ENCODE measurements around the gene MORC1. TPM values are rescaled to one million over a fixed set of nuclear protein-coding genes. Genes with fewer than 3 reads are reported as not detected.

The MORC1 gene
- total RNA-seq, 2 experiments from 2014 or later = not detected

DNA sequence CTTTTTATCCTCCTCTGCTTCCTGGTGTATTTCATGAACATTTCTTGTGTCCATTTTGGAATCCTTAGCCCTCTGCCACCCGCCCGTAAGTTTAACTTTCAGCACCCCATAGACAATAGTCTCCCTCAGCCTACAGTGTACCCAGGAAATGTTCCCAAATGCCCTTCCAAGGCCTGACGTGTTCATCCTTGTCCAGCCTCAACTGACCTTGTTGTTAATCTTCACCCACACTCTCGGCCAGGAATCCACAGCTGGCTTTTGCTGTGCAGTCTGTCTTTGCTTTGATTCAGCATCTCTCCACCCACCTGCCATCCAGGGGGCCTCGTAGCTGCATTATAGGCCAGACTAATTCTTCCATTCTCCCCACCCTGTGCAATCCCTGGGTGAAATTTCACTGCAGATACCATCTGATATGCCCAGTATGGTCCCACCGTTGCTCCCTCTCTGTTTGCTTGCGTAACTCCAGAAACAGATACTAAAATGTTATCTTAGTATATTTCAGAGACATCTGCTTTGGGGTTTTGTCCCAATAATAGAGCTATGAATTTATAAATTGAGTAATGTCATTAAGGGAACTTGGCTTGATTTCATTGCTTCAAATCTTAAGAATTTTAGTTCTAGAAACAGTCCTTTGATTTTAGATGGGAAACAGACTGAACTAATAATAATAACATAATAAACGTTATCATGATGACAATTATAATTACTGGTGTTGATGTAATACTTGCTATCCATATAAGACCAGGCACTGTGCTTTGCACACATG is 180.8 kb downstream of the MORC1 start:
- no peaks in the 10 kb centered on the region for H3K4me1 Mint-ChIP-seq
- ATAC-seq (no peak), DNase-seq (no peak)
- intact Hi-C loops (cut with DNase I, micrococcal nuclease) = no loop called here
- peaks cover 2% of the 10 kb centered on the region for H3K27me3 Mint-ChIP-seq
- H3K4me3 Mint-ChIP-seq = no peak overlapping the region
- POLR2A ChIA-PET = no interaction called here
- no peaks in the 10 kb centered on the region for H3K9me3 Mint-ChIP-seq (ENCODE audit: low read depth)
- H3K36me3 Mint-ChIP-seq (ENCODE audit: low read depth) = peaks cover 1% of the 10 kb centered on the region
- H3K27ac Mint-ChIP-seq = no peak overlapping the region
- CTCF ChIA-PET = no interaction called here

DNA sequence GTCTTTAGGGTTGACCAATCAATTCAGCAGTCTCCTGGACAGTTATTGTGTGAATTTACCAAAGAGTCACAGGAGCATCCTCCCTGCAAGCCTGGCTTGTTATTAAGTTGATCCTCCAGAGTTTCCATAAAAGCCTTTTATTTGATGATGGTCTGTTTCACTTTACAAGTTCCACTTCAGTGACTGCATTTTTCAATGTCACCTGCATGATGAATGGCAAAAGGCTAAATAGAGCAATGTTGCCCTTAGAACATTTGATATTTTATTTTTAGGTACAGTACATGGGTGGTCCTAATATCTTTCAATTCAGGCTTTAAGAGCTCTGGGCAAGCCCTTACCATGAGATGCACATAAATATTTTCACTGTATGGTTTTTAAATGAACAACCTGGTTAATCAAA is 186.9 kb downstream of the MORC1 start:
- H3K36me3 Mint-ChIP-seq (ENCODE audit: low read depth) = peaks cover 5% of the 10 kb centered on the region
- POLR2A ChIA-PET = no interaction called here
- no peak for ATAC-seq

DNA sequence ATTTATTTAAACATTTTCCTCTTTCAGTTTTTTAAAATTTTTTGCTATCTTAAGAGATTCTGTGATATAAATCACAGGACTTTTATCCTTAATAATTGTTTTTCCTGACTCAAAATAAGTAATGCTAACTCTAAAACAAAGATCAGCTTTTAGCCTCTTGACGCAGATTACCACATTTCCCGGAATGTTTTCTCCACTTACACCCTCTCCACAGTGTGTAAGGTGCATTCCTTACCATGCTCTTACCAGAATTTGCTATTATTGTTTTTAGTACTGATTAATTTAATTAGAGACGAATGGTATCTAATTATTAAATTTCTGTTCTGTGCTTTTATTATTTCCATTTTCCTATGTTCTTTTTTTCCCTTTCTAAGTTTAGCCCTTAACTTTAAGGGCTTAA is 199.1 kb downstream of the MORC1 start:
- no peak overlapping the region for H3K4me3 Mint-ChIP-seq
- ATAC-seq (no peak), DNase-seq (no peak)
- H3K4me1 Mint-ChIP-seq = peaks cover 11% of the 10 kb centered on the region
- no peaks in the 10 kb centered on the region for H3K9me3 Mint-ChIP-seq (ENCODE audit: low read depth)
- ChIA-PET POLR2A (no interaction called here), CTCF (interaction anchor here (2.3 kb wide), 1 partner anchor 257 kb away, joined by 8 read pairs; no protein-coding TSS in a partner anchor)
- peaks cover 6% of the 10 kb centered on the region for H3K27me3 Mint-ChIP-seq
- intact Hi-C loops (cut with DNase I, micrococcal nuclease) = loop anchor here in 1 of 2 experiments (5.0 kb wide), 1 partner anchor 157 kb away; no protein-coding TSS in a partner anchor
- H3K36me3 Mint-ChIP-seq (ENCODE audit: low read depth) = no peaks in the 10 kb centered on the region
- H3K27ac Mint-ChIP-seq = no peak overlapping the region

More for the DNA sequence above, 186.9 kb downstream of the MORC1 start:
- H3K9me3 Mint-ChIP-seq (ENCODE audit: low read depth) = peaks cover 10% of the 10 kb centered on the region
- peaks cover 11% of the 10 kb centered on the region for H3K27me3 Mint-ChIP-seq
- H3K27ac Mint-ChIP-seq = no peak overlapping the region
- CTCF ChIA-PET = interaction anchor here (1.2 kb wide), 1 partner anchor 16 kb away, joined by 4 read pairs; no protein-coding TSS in a partner anchor
- intact Hi-C loops (cut with DNase I, micrococcal nuclease) = no loop called here
- DNase-seq = no peak
- H3K4me3 Mint-ChIP-seq = no peak overlapping the region
- no peaks in the 10 kb centered on the region for H3K4me1 Mint-ChIP-seq

DNA sequence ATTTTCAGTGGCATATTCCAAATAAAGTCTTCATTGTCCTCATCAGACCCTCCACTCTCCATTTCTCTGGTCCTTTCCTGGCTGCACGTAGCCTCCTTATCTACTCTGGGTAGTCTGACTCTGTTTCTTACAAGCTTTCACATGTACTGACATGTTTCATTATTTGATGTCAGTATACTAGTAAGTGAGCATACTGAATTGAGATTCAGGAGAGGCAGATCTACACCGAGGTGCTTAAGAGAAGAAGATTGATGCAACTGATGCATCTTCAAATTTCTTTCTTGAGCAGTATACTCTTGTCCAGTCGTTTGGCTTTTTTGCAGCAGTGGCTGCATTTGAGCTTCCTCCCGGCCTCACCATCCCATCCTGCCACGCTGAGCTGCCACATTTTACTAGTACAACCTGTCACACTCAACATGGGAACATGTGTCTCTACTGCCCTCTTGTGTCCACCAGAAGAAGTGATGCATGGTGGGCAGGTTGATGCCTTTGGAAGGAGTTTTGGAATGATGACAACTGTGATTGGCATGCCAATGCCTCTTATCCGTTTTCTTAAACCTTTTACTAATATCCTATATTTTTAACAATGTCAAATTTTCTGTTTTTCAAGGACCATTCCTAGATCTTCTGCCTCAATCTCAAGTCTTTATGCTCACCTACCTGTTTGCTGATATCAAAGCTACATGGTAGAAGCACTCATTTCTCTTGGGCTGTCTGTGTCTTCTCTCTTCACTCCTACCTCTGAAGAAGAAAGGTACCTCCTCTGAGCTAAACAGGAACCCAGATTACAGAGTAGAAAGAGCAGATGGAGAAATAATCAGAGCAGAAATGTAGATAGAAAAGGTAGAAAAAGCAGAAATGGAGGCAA is 202.9 kb downstream of the MORC1 start:
- Mint-ChIP-seq H3K4me3 (peak overlapping the region; percentile 13), H3K36me3 (ENCODE audit: low read depth) (no peaks in the 10 kb centered on the region), H3K4me1 (peaks cover 14% of the 10 kb centered on the region), H3K27me3 (peaks cover 6% of the 10 kb centered on the region), H3K27ac (peak overlapping the region; percentile 0), H3K9me3 (ENCODE audit: low read depth) (no peaks in the 10 kb centered on the region)
- POLR2A ChIA-PET = no interaction called here
- DNase-seq (peak; percentile 75), ATAC-seq (peak; percentile 97)
- CTCF ChIA-PET = interaction anchor here (0.6 to 4.2 kb wide), 64 partner anchors 9 to 852 kb away, joined by 3 to 69 read pairs (median 4); partner anchors contain the start of genes MYH15 and TRAT1
- intact Hi-C loops (cut with DNase I, micrococcal nuclease) = loop anchor here (1.0 to 5.0 kb wide), 5 partner anchors 78 to 426 kb away; no protein-coding TSS in a partner anchor

- Mint-ChIP-seq H3K4me3 (no peak overlapping the region), H3K27me3 (peaks cover 2% of the 10 kb centered on the region), H3K36me3 (ENCODE audit: low read depth) (no peaks in the 10 kb centered on the region), H3K27ac (no peak overlapping the region), H3K9me3 (ENCODE audit: low read depth) (no peaks in the 10 kb centered on the region), H3K4me1 (peaks cover 11% of the 10 kb centered on the region)
- ChIA-PET CTCF (no interaction called here), POLR2A (no interaction called here)
- intact Hi-C loops (cut with DNase I, micrococcal nuclease) = loop anchor here in 1 of 2 experiments (5.0 kb wide), 1 partner anchor 72 kb away; no protein-coding TSS in a partner anchor
- DNase-seq = no peak
- ATAC-seq = no peak
These were observed 208.1 kb downstream of the MORC1 start for GRCh38 chr3:108909799-108910198.

Other genes with a start within 250 kb of the MORC1 start
- not detected for gene GUCA1C, start 164.3 kb downstream of the MORC1 start, total RNA-seq
- gene C3orf85, start 18.6 kb upstream of the MORC1 start, total RNA-seq = not detected
- gene DPPA2, start 198.4 kb upstream of the MORC1 start, total RNA-seq = not detected
- gene DPPA4, start 219.4 kb upstream of the MORC1 start, total RNA-seq = 1 to 10 TPM; 1.5 TPM

Data from activated CD4-positive, alpha-beta T cell treated with anti-CD3 and anti-CD28 coated beads for 36 hours (primary cell).